ENCODE data around the gene MPPE1. TPM values are rescaled to one million over a fixed set of nuclear protein-coding genes. Genes with fewer than 3 reads are reported as not detected.

The MPPE1 gene
- total RNA-seq, 1 donor from 2014 or later = 49.4 TPM

DNA sequence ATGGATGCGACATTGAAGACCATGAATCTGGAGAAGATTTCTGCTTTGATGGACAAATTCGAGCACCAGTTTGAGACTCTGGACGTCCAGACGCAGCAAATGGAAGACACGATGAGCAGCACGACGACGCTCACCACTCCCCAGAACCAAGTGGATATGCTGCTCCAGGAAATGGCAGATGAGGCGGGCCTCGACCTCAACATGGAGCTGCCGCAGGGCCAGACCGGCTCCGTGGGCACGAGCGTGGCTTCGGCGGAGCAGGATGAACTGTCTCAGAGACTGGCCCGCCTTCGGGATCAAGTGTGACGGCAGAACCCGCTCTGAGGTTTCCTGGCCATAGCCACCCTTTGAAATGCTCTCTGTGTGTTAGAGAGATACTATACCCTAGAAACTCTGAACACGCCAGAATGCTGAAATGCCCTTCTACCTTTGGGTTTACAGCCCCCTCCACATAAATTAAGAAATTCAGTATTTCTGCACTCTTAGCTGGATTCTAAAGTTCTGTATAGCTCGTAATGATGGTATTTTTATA is 56.2 kb downstream of the MPPE1 start:
- H3K27ac Mint-ChIP-seq (ENCODE audit: unreplicated experiment) = peak overlapping the region; percentile 100
- H3K27me3 Mint-ChIP-seq (ENCODE audit: unreplicated experiment) = peaks cover 4% of the 10 kb centered on the region
- TF ChIP-seq, protein P1, sequence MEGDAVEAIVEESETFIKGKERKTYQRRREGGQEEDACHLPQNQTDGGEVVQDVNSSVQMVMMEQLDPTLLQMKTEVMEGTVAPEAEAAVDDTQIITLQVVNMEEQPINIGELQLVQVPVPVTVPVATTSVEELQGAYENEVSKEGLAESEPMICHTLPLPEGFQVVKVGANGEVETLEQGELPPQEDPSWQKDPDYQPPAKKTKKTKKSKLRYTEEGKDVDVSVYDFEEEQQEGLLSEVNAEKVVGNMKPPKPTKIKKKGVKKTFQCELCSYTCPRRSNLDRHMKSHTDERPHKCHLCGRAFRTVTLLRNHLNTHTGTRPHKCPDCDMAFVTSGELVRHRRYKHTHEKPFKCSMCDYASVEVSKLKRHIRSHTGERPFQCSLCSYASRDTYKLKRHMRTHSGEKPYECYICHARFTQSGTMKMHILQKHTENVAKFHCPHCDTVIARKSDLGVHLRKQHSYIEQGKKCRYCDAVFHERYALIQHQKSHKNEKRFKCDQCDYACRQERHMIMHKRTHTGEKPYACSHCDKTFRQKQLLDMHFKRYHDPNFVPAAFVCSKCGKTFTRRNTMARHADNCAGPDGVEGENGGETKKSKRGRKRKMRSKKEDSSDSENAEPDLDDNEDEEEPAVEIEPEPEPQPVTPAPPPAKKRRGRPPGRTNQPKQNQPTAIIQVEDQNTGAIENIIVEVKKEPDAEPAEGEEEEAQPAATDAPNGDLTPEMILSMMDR (IDR thresholded peaks at IDR 0.05) = no peak
- H3K4me1 Mint-ChIP-seq (ENCODE audit: unreplicated experiment) = peaks cover 46% of the 10 kb centered on the region
- no peaks in the 10 kb centered on the region for H3K9me3 Mint-ChIP-seq (ENCODE audit: unreplicated experiment)
- peaks cover 2% of the 10 kb centered on the region for H3K36me3 Mint-ChIP-seq (ENCODE audit: unreplicated experiment)
- H3K4me3 Mint-ChIP-seq (ENCODE audit: unreplicated experiment) = peak overlapping the region; percentile 100
- no peak for DNase-seq (ENCODE audit: extremely low spot score, unreplicated experiment)

DNA sequence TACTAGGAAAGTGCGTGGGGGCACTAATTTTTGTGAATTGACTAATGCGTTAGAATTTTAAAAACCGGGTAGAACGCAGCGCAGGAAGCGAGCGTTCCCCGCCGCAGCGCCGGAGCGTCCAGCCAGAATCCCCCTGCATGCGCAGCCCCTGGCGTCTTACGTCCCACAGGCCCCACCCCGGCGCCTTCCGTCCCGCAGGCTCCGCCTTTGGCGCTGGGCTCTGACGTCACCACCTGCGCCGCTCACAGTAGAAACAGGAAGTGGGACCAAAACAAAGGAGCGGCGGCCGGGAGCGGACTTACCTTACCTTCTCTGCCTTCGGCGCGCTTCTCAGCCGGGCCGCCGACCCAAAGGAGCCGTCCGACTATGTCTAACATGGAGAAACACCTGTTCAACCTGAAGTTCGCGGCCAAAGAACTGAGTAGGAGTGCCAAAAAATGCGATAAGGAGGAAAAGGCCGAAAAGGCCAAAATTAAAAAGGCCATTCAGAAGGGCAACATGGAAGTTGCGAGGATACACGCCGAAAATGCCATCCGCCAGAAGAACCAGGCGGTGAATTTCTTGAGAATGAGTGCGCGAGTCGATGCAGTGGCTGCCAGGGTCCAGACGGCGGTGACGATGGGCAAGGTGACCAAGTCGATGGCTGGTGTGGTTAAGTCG is 56.8 kb downstream of the MPPE1 start, which contains the start of gene CHMP1B:
CHMP1B (plus strand) TSS at position 268 of the 660 bp plus-strand sequence; CDS start at position 367, 99 bp downstream.
- TF ChIP-seq, protein P1 (IDR thresholded peaks at IDR 0.05) = no peak
- H3K9me3 Mint-ChIP-seq (ENCODE audit: unreplicated experiment) = no peaks in the 10 kb centered on the region
- peak; percentile 98 for DNase-seq (ENCODE audit: extremely low spot score, unreplicated experiment)
- H3K4me1 Mint-ChIP-seq (ENCODE audit: unreplicated experiment) = peaks cover 41% of the 10 kb centered on the region
- peaks cover 4% of the 10 kb centered on the region for H3K27me3 Mint-ChIP-seq (ENCODE audit: unreplicated experiment)
- H3K4me3 Mint-ChIP-seq (ENCODE audit: unreplicated experiment) = peak within 1 kb of the TSS; percentile 100
- H3K27ac Mint-ChIP-seq (ENCODE audit: unreplicated experiment) = peak within 1 kb of the TSS; percentile 100
- H3K36me3 Mint-ChIP-seq (ENCODE audit: unreplicated experiment) = peaks cover 2% of the 10 kb centered on the region

DNA sequence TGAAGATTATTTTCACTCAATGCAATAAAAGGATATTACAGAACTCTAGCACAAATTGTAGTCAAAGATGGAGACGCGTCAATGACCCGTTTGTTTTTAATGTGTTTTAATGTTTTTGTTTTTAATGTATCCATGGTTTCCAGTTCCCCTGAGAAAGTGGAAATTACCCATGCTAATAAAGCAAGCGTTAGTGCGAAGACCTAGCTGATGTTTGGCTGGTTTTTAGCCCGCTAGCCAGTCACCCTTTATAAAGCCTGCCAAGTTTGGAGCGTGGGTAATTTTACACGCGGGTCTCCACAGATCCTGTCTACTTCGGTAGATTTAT is 57.3 kb downstream of the MPPE1 start:
- DNase-seq (ENCODE audit: extremely low spot score, unreplicated experiment) = no peak
- peak overlapping the region; percentile 100 for H3K4me3 Mint-ChIP-seq (ENCODE audit: unreplicated experiment)
- H3K27ac Mint-ChIP-seq (ENCODE audit: unreplicated experiment) = peak overlapping the region; percentile 100
- TF ChIP-seq, protein P1 (IDR thresholded peaks at IDR 0.05) = no peak
- peaks cover 6% of the 10 kb centered on the region for H3K27me3 Mint-ChIP-seq (ENCODE audit: unreplicated experiment)
- peaks cover 37% of the 10 kb centered on the region for H3K4me1 Mint-ChIP-seq (ENCODE audit: unreplicated experiment)
- peaks cover 2% of the 10 kb centered on the region for H3K36me3 Mint-ChIP-seq (ENCODE audit: unreplicated experiment)
- H3K9me3 Mint-ChIP-seq (ENCODE audit: unreplicated experiment) = no peaks in the 10 kb centered on the region

DNA sequence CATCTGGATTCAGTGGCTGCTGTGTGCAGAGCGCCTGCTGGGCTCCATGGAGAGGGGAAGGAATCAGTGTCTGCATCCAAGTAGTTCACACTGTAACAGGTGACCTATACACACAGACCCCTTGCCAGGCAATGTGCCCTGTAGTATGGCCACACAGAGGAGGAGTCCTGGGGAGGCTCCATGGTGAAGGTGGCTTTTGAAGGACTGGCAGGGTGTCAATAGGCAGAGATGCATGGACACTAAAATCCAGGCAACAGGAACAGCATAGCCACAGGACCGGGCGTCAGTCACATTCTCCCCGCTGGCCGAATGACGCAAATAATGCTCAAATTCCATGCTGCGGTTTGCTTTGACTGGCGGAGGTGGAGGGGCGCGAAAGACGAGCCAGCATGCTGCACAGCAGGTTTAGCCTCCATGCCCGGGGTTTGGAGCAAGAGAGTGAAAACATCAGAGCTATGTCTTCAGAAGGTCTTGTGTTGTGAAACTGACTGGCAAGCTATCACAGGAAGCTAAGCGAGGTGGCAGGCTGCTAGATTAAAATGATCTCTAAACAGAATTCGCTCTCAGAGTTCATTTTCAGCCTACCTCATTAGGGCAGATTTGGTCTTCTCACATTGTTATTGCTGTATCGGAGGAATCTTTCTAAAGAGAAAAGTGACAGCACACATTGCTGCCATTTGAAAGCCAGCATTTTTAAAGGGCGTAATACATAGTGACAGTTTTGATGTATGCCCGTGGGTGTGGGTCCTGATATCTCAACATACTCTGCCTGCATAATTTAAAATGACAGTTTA is 58.1 kb downstream of the MPPE1 start:
- TF ChIP-seq, protein P1 (IDR thresholded peaks at IDR 0.05) = no peak
- no peak for DNase-seq (ENCODE audit: extremely low spot score, unreplicated experiment)
- no peaks in the 10 kb centered on the region for H3K9me3 Mint-ChIP-seq (ENCODE audit: unreplicated experiment)
- peaks cover 37% of the 10 kb centered on the region for H3K4me1 Mint-ChIP-seq (ENCODE audit: unreplicated experiment)
- peaks cover 6% of the 10 kb centered on the region for H3K27me3 Mint-ChIP-seq (ENCODE audit: unreplicated experiment)
- peak overlapping the region; percentile 100 for H3K27ac Mint-ChIP-seq (ENCODE audit: unreplicated experiment)
- peaks cover 2% of the 10 kb centered on the region for H3K36me3 Mint-ChIP-seq (ENCODE audit: unreplicated experiment)
- peak overlapping the region; percentile 100 for H3K4me3 Mint-ChIP-seq (ENCODE audit: unreplicated experiment)

DNA sequence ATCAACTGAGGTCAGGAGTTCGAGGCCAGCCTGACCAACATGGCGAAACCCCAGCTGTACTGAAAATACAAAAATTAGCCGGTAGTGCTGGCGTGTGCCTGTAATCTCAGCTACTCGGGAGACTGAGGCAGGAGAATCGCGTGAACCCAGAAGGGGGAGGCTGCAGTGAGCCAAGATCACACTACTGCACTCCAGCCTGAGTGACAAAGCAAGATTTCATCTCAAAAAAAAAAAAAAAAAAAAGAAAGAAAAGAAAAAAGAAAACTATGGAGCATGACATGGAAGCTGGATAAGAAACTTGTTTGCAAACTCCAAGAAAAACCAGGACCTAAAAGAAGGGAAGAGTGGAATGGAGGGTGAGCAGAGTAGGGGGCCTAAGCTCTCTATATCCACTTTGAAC is 58.8 kb downstream of the MPPE1 start:
- no peaks in the 10 kb centered on the region for H3K9me3 Mint-ChIP-seq (ENCODE audit: unreplicated experiment)

More for the DNA sequence above, 58.8 kb downstream of the MPPE1 start:
- H3K4me3 Mint-ChIP-seq (ENCODE audit: unreplicated experiment) = no peak overlapping the region
- H3K27me3 Mint-ChIP-seq (ENCODE audit: unreplicated experiment) = peaks cover 6% of the 10 kb centered on the region
- no peak for DNase-seq (ENCODE audit: extremely low spot score, unreplicated experiment)
- TF ChIP-seq, protein P1 (IDR thresholded peaks at IDR 0.05) = no peak
- peaks cover 2% of the 10 kb centered on the region for H3K36me3 Mint-ChIP-seq (ENCODE audit: unreplicated experiment)
- peak overlapping the region; percentile 100 for H3K27ac Mint-ChIP-seq (ENCODE audit: unreplicated experiment)
- H3K4me1 Mint-ChIP-seq (ENCODE audit: unreplicated experiment) = peaks cover 37% of the 10 kb centered on the region

All from osteocyte (in vitro differentiated cells).